ENCODE results near the gene PNPLA8.

DNA sequence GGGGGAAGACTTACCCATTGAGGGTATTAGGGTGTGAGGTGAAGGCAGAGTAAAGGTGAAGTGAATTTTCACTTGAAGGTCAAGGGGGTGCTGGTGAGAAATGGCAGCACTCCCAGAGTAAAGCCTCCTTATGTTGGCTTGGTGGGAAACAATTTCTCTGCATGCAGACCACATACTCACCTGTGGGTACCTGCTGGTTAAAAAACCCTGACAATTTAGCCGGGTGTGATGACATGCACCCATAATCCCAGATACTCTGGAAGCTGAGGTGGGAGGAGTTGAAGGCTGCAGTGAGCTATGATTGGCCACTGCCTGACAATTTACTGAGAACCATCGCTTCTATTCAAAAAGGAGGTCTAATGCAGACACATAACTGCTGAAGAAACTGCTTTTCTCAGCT, 49.2 kb upstream of the PNPLA8 start:
- no peak for TF ChIP-seq POLR2A (IDR thresholded peaks at IDR 0.05)
- TF ChIP-seq, protein P1, sequence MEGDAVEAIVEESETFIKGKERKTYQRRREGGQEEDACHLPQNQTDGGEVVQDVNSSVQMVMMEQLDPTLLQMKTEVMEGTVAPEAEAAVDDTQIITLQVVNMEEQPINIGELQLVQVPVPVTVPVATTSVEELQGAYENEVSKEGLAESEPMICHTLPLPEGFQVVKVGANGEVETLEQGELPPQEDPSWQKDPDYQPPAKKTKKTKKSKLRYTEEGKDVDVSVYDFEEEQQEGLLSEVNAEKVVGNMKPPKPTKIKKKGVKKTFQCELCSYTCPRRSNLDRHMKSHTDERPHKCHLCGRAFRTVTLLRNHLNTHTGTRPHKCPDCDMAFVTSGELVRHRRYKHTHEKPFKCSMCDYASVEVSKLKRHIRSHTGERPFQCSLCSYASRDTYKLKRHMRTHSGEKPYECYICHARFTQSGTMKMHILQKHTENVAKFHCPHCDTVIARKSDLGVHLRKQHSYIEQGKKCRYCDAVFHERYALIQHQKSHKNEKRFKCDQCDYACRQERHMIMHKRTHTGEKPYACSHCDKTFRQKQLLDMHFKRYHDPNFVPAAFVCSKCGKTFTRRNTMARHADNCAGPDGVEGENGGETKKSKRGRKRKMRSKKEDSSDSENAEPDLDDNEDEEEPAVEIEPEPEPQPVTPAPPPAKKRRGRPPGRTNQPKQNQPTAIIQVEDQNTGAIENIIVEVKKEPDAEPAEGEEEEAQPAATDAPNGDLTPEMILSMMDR (IDR thresholded peaks at IDR 0.05): no peak
